Naive thymus-derived CD8-positive, alpha-beta T cell (primary cell): Measurements from ENCODE around the gene BLCAP. TPM values are rescaled to one million over a fixed set of nuclear protein-coding genes. Genes with fewer than 3 reads are reported as not detected.

Experiments
- ATAC-seq, 2 donors: fragments of 150-1000 bp; cut with Tn5 transposase in 1 of 2; sonication (Bioruptor Pico), chemical (Tn5 transposase) in 1 of 2; 1 replicate in 1 of 2; 2 replicates in 1 of 2; pipeline ENCODE4 v1.10.0; 2021; ENCODE audit warnings: mild to moderate bottlenecking in 2 of 2, moderate library complexity in 2 of 2
- POLR2A ChIA-PET: fragments of 350-600 bp; sonication (Branson Sonifier 250); formaldehyde crosslinking; loops from one replicate; lab custom pipeline; 2021; ENCODE audit warnings: antibody characterized with exemption; lab: Charles Lee
- DNase-seq, 10 donors: peaks; one replicate each; pipeline versions ENCODE4 v3.0.0 to v3.0.0-alpha.2; 2020 to 2022
- H3K27ac Mint-ChIP-seq, 10 donors: one replicate each; pipeline ENCODE4 v1.8.0; 2020 to 2022; ENCODE audit warnings: mild to moderate bottlenecking in 10 of 10, mixed read lengths in 10 of 10, moderate library complexity in 4 of 10, inconsistent platforms in 1 of 10
- H3K27me3 Mint-ChIP-seq, 5 donors: one replicate each; pipeline ENCODE4 v1.8.0; 2021 to 2022; ENCODE audit warnings: mixed read lengths in 5 of 5
- H3K36me3 Mint-ChIP-seq, 3 donors: one replicate each; pipeline ENCODE4 v1.8.0; 2020 to 2022; ENCODE audit warnings: mixed read lengths in 3 of 3, mild to moderate bottlenecking in 2 of 3, inconsistent platforms in 1 of 3
- H3K4me1 Mint-ChIP-seq, 4 donors: one replicate each; pipeline ENCODE4 v1.8.0; 2021 to 2022; ENCODE audit warnings: mixed read lengths in 4 of 4
- H3K4me3 Mint-ChIP-seq, 10 donors: one replicate each; pipeline ENCODE4 v1.8.0; 2020 to 2022; ENCODE audit warnings: mild to moderate bottlenecking in 10 of 10, mixed read lengths in 10 of 10, moderate library complexity in 6 of 10, inconsistent platforms in 1 of 10
- H3K9me3 Mint-ChIP-seq, 9 donors: one replicate each; pipeline ENCODE4 v1.8.0; 2020 to 2022; ENCODE audit warnings: mixed read lengths in 9 of 9, mild to moderate bottlenecking in 3 of 9, inconsistent platforms in 1 of 9, moderate library complexity in 1 of 9
- polyA plus RNA-seq, 3 donors: library from polyadenylated mRNA; unstranded; fragments of 300-500 nt; fragmentation: Illumina TruSeq; gene quantifications; one replicate each; pipeline ENCODE4 v1.2.3, GENCODE V29; 2021
- total RNA-seq, 8 experiments: library from RNA in 2 of 8; stranded (reverse) in 2 of 8; gene quantifications; one replicate each; pipeline ENCODE4 v1.2.3 and lab custom pipeline; 2021 to 2026

The BLCAP gene
- total and polyA plus RNA-seq, 5 experiments from 2014 or later: 86.6 to 99.5 (median 91.8) TPM

DNA sequence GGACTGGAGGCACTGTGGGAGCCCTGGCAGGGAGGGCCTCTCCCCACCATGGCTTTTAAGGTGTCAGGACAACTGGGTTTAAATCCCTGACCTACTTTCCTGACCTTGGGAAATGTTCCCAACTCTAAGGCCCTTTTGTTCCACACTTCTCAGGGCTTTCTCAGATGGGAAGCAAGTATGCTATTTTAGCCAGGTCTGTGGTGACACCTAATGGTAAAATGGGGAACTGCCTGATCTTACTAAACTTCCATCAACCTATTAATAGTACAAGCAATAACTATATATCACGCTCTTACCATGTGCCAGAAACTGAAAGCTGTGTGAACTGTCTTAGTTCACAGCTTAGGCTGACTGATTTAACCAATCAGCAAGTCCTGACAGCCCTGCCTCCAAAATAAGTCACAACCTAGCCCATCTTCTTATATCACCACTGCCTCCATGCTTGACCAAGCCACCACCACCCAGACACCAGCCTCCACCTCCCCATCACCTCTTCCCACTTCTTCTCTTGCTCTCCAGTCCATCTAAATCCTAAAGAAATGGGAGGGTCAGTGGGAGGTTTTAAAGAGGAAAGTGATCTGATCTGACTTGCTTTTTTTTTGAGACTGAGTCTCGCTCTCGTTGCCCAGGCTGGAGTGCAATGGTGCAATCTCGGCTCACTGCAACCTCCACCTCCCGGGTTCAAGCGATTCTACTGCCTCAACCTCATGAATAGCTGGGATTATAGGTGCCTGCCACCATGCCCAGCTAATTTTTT, 6.9 kb upstream of the BLCAP start:
- no peak overlapping the region for H3K4me3 Mint-ChIP-seq
- H3K4me1 Mint-ChIP-seq: peaks cover 3 to 7% (median 5%) of the 10 kb centered on the region in 4 donors
- H3K27me3 Mint-ChIP-seq: peaks cover 0 to 8% (median 8%) of the 10 kb centered on the region in 5 donors
- H3K36me3 Mint-ChIP-seq: no peaks in the 10 kb centered on the region
- H3K27ac Mint-ChIP-seq: peak overlapping the region in 3 of 10 donors; percentile 15 to 63 (median 39)
- POLR2A ChIA-PET: interaction anchor here (1.7 kb wide), 1 partner anchor 339 kb away, joined by 4 read pairs; no protein-coding TSS in a partner anchor
- ATAC-seq (peak; percentile 81 to 84), DNase-seq (peak in 8 of 10 donors; percentile 21 to 75 (median 54))
- no peaks in the 10 kb centered on the region for H3K9me3 Mint-ChIP-seq

DNA sequence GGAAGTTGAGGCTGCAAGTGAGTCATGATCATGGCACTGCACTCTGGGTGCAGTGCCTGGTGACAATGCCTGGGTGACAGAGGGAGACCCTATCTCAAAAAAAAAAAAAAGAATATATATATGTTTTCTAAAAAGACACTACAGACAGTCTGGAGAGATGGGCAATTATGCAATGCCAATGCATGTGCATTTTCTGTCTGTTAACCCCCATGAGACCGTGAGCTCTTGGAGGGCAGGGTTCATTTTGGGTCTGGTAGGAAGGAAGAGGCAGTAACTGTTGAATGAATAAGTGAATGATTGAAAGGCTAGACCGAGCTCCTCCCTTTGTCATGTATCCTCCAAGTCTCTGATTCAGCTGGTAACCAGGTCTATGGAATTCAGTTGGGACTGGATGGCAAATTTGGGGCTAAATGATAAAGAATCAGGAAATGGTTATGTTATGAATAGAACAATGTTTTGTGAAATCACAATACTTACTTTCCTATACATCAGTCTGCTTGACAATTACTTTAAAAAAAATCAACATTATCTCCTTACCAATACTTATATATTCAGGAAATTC, 5.6 kb upstream of the BLCAP start:
- no peak for DNase-seq
- no peaks in the 10 kb centered on the region for H3K9me3 Mint-ChIP-seq
- peaks cover 0 to 8% (median 6%) of the 10 kb centered on the region in 5 donors for H3K27me3 Mint-ChIP-seq
- no peak for ATAC-seq
- POLR2A ChIA-PET: interaction anchor here (0.6 to 1.7 kb wide), 3 partner anchors 338 to 891 kb away, joined by 3 to 6 read pairs (median 4); no protein-coding TSS in a partner anchor
- H3K27ac Mint-ChIP-seq: no peak overlapping the region
- H3K36me3 Mint-ChIP-seq: no peaks in the 10 kb centered on the region
- peaks cover 12 to 18% (median 14%) of the 10 kb centered on the region in 4 donors for H3K4me1 Mint-ChIP-seq
- no peak overlapping the region for H3K4me3 Mint-ChIP-seq

DNA sequence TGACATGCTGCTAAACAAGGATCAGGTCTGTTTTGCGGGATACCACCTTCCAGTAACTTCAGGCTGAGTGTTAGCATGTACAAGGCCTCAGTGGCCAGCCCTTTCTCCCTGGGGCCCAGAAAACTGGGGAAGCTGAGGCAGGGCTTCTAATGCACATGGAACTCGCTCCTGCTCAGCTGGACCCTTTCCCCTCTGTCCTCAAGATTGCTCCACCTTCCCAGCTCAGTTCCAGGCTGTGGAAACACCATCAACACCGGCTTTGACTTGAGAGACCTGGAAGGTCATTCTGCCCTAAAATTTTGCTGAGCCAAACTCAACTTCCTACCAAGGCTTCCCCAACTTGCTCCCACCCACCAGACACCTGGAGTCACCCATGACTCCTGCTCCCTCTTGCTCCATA, 4.2 kb upstream of the BLCAP start:
- Mint-ChIP-seq H3K27ac (peak overlapping the region in 1 of 10 donors; percentile 12), H3K36me3 (no peaks in the 10 kb centered on the region), H3K9me3 (no peaks in the 10 kb centered on the region), H3K4me1 (peaks cover 14 to 26% (median 20%) of the 10 kb centered on the region in 4 donors), H3K4me3 (no peak overlapping the region), H3K27me3 (peaks cover 0 to 6% (median 4%) of the 10 kb centered on the region in 5 donors)
- POLR2A ChIA-PET: no interaction called here
- ATAC-seq (no peak), DNase-seq (no peak)

DNA sequence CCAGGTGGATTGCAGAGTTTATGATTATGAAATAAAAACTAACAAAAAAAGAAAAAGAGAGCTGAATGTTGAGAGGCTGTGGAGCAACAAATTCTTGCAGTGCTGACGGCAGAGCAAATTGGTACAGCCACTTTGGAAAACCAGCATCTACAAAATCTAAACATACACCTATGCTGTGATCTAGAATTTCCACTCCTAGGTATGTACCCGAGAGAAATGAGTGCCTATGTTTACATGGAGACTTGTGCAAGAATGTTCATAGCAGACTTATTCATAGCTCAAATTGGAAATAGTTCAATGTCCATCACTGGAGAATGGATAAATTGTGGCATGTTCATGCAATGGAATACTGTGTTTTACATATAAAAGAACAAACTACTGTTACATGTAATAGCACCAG, 3.0 kb upstream of the BLCAP start:
- H3K27ac Mint-ChIP-seq: peak overlapping the region in 1 of 10 donors; percentile 16
- ATAC-seq (no peak), DNase-seq (no peak)
- H3K27me3 Mint-ChIP-seq: peaks cover 0 to 6% (median 0%) of the 10 kb centered on the region in 5 donors
- POLR2A ChIA-PET: no interaction called here
- peaks cover 25 to 35% (median 30%) of the 10 kb centered on the region in 4 donors for H3K4me1 Mint-ChIP-seq
- H3K9me3 Mint-ChIP-seq: no peaks in the 10 kb centered on the region
- H3K36me3 Mint-ChIP-seq: no peaks in the 10 kb centered on the region
- H3K4me3 Mint-ChIP-seq: no peak overlapping the region

DNA sequence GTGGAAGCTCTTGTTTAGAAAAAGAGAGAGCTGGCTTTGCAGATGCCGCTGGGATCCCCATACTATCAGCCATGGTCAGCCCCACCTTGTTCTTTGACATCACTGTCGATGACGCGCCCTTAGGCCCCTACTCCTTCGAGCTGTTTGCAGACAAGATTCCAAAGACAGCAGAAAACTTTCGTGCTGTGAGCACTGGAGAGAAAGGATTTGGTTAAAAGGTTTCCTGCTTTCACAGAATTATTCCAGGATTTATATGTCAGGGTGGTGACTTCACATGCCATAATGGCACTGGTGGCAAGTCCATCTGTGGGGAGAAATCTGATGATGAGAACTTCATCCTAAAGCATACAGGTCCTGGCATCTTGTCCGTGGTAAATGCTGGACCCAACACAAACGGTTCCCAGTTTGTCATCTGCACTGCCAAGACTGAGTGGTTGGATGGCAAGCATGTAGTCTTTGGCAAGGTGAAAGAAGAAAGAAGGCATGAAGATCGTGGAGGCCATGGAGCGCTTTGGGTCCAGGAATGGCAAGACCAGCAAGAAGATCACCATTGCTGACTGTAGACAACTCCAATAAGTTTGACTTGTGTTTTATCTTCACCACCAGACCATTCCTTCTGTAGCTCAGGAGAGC, 2.4 kb upstream of the BLCAP start:
- H3K27me3 Mint-ChIP-seq: peaks cover 0 to 4% (median 0%) of the 10 kb centered on the region in 5 donors
- H3K4me3 Mint-ChIP-seq: peak overlapping the region in 1 of 10 donors; percentile 19
- ATAC-seq (no peak), DNase-seq (no peak)
- H3K9me3 Mint-ChIP-seq: no peaks in the 10 kb centered on the region
- POLR2A ChIA-PET: interaction anchor here (1.1 kb wide), 1 partner anchor 351 kb away, joined by 6 read pairs; the partner anchor contains the start of genes MROH8 and RPN2
- peaks cover 31 to 42% (median 36%) of the 10 kb centered on the region in 4 donors for H3K4me1 Mint-ChIP-seq
- peaks cover 0 to 3% (median 0%) of the 10 kb centered on the region in 3 donors for H3K36me3 Mint-ChIP-seq
- peak overlapping the region in 1 of 10 donors; percentile 76 for H3K27ac Mint-ChIP-seq

DNA sequence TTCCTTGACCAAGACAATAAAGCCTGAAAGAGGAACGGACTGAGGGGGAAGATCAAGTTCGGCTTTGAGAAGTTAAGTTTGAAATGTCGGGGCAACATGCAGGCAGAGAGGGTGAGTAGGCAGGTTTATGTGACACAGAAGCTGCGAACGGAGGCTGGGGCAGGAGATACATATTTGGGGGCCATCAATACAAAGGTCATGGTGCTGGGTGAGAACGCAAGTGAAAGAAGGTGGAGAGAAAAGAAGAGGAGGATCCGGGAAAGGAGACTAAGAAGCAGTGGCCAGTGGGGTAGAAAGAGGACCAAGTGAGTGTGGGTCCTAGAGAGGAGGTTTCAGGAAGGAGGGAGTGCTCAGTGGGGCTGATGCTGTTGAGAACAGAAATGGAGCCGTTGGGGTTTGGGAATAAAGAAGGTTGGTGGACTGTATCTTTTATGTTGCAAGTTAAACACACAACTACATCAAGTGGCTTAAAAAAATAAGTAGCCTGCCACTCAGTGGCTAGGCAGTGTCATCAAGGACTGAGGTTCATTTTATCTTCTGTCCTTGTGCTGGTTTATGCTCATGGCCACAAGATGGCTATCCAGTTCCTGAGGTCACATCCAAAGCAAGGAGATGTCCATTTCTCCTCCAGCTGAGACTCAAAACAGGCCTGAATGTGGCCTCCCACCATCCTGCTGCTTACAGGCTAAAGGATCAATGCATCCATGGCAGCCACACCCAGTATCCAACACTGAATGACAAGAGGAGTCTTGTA, 1.7 kb upstream of the BLCAP start:
- Mint-ChIP-seq H3K4me1 (peaks cover 35 to 44% (median 39%) of the 10 kb centered on the region in 4 donors), H3K9me3 (no peaks in the 10 kb centered on the region), H3K27ac (peak overlapping the region in 7 of 10 donors; percentile 1 to 100 (median 76)), H3K27me3 (peaks cover 0 to 2% (median 0%) of the 10 kb centered on the region in 5 donors), H3K4me3 (peak overlapping the region in 9 of 10 donors; percentile 7 to 94 (median 51)), H3K36me3 (peaks cover 0 to 3% (median 0%) of the 10 kb centered on the region in 3 donors)
- DNase-seq (no peak), ATAC-seq (no peak)
- POLR2A ChIA-PET: interaction anchor here (1.1 kb wide), 1 partner anchor 351 kb away, joined by 6 read pairs; the partner anchor contains the start of genes MROH8 and RPN2

DNA sequence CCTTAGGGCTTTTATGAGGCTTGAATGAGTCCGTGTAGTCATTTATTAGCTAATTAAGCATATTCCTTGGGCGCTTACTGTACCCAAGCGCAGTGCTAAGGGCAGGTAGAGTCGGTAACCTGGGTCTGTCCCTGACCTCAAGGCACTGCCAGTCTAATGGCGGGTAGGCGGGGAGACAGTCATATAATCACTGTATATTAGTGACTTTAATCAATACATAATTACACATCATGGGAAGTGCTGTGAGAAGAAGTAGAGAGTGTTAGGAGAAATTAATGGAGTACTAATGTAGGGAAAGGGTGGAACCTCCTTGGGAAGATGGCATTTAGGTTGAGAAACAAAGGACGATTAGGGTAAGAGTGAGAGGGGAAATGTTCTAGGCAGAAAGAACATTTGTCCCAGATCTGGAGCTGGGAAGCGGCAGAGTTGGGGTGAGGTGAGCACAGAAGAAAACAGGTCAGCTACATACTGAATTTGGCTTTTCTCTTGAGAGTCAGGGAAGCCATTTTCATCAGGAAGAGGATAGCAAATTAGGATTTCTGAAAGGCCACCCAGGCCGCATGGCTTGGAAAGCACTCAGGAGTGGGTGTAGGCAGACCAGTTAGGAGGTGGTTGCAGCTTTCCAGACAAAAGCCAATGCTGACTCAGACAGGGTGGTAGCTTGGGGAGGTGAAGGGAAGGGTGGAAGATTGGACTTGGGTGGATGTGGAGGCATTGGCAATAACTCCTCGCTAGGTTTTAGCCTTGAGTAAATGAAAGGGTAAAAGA, 954 bp upstream of the BLCAP start:
- no peak for DNase-seq
- Mint-ChIP-seq H3K27ac (peak overlapping the region; percentile 99 to 100 (median 100)), H3K9me3 (no peaks in the 10 kb centered on the region), H3K27me3 (no peaks in the 10 kb centered on the region), H3K36me3 (peaks cover 0 to 3% (median 0%) of the 10 kb centered on the region in 3 donors), H3K4me1 (peaks cover 38 to 50% (median 45%) of the 10 kb centered on the region in 4 donors), H3K4me3 (peak overlapping the region; percentile 84 to 94 (median 89))
- POLR2A ChIA-PET: interaction anchor here (0.8 to 1.5 kb wide), 3 partner anchors 11 to 350 kb away, joined by 3 to 11 read pairs (median 3); partner anchors contain the start of genes MROH8 and RPN2
- no peak for ATAC-seq

DNA sequence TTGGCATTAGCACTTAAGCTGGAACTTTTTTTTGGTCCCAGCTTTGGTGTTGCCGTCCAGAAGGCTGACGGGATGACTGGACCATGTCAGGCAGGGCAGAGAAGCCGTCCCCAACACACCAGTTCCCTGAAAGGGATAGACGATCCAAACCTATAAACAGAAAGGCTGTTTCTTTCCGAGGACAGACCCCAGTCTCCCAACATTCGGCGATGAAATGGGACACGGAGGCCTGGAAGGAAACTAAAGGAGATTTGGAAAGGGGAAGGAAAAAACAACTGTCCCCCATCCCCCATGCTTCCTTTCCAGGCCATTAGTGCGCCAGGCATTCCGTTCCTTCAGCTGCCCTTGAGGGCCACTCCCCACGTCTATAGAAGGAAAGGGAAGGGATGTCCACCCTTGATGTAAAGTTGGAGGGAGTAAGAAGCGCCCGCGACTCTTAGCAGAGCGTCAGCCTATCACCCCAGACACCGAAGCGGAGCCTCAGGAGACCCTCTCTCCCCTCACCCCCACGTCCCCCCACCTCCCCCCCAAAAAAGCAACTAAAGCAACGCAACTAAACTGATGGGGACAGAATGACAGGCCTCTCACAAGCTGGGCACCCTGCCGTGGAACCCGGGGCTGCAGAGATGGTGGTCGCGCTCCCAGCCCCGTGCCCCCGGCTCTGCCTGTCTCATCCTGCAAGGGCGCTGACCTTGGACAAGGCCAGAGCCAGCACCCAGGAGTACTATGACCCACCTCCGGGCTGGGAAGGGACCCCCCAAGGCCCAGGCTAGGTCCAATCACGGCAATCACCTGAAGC, 638 bp downstream of the BLCAP start:
- ATAC-seq (no peak), DNase-seq (no peak)
- Mint-ChIP-seq H3K36me3 (peaks cover 0 to 6% (median 0%) of the 10 kb centered on the region in 3 donors), H3K9me3 (no peaks in the 10 kb centered on the region), H3K4me3 (peak overlapping the region; percentile 84 to 94 (median 89)), H3K27ac (peak overlapping the region; percentile 99 to 100 (median 100)), H3K27me3 (no peaks in the 10 kb centered on the region), H3K4me1 (peaks cover 44 to 60% (median 53%) of the 10 kb centered on the region in 4 donors)
- POLR2A ChIA-PET: interaction anchor here (0.6 to 1.5 kb wide), 7 partner anchors 14 to 348 kb away, joined by 3 to 11 read pairs (median 3); partner anchors contain the start of genes MANBAL, MROH8 and RPN2

DNA sequence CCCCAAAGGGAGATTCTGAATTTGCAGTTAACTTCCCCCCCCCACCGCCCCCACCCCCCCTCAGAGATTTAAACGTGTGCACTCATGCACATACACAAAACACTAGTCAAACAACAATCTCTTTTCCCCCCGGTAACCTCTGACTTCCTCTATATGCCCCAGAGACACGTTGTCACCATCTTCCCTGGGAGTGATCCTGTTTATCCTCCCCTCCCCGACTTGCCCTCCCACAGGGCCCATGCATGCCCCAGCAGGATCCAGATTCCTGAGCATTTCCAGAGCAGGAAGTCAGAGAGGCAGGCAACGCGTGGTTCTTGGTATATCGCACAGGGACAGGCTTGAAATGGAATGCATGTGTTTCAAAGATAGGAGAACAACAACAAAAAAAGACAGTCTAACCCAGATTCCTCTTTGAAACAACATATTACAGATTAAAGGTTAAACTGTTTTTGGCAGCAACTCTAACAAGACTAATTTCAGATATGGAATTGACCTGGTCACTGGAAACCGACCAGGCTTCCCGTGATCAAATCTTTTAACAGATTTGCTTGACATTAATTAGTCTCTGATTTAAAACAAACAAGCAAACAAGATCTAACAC, 1.3 kb downstream of the BLCAP start:
- H3K4me1 Mint-ChIP-seq: peaks cover 44 to 62% (median 56%) of the 10 kb centered on the region in 4 donors
- no peaks in the 10 kb centered on the region for H3K9me3 Mint-ChIP-seq
- no peak for ATAC-seq
- H3K27ac Mint-ChIP-seq: peak overlapping the region; percentile 99 to 100 (median 100)
- POLR2A ChIA-PET: interaction anchor here (1.2 kb wide), 2 partner anchors 49 to 237 kb away, joined by 3 read pairs; partner anchors contain the start of gene MANBAL
- peak overlapping the region; percentile 84 to 94 (median 89) for H3K4me3 Mint-ChIP-seq
- peaks cover 0 to 9% (median 0%) of the 10 kb centered on the region in 3 donors for H3K36me3 Mint-ChIP-seq
- DNase-seq: no peak
- no peaks in the 10 kb centered on the region for H3K27me3 Mint-ChIP-seq

DNA sequence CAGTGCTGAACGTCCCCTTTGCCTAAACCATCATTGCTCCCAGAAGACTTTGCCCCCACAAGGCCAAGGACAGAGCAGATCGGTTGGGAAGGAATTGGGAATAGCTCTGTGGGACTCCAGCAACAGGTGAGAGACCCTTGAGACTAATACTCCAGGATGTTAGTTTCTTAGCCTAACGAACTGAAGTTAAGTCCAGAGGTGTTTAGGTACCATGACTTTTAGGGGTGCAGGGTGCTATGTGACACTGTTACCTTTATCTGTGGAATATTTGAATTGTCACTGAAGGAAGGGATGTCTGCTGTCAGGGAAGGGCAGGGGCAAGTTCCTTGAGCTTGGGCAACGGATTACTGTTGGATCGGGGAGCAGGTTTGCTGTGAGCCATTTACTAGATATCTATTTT, 1.9 kb downstream of the BLCAP start:
- H3K9me3 Mint-ChIP-seq: no peaks in the 10 kb centered on the region
- no peak for ATAC-seq
- DNase-seq: no peak
- POLR2A ChIA-PET: interaction anchor here (1.2 kb wide), 1 partner anchor 236 kb away, joined by 3 read pairs; the partner anchor contains the start of gene MANBAL
- peak overlapping the region; percentile 58 to 94 (median 88) for H3K4me3 Mint-ChIP-seq
- peak overlapping the region; percentile 7 to 100 (median 90) for H3K27ac Mint-ChIP-seq
- no peaks in the 10 kb centered on the region for H3K27me3 Mint-ChIP-seq
- H3K36me3 Mint-ChIP-seq: peaks cover 0 to 10% (median under 1%) of the 10 kb centered on the region in 3 donors
- peaks cover 45 to 62% (median 57%) of the 10 kb centered on the region in 4 donors for H3K4me1 Mint-ChIP-seq
